ENCODE measurements around the gene PSORS1C2.
A peak's percentile ranks its signal among the peaks of the same experiment; 100 is the strongest.

PSORS1C2 gene

GRCh38 chr6:31135710-31136109 is 3.2 kb downstream of the PSORS1C2 start:
- DNase-seq: no peak

GRCh38 chr6:31132806-31133205 is 6.1 kb downstream of the PSORS1C2 start:
- no peak for DNase-seq

GRCh38 chr6:31131595-31131994 is 7.3 kb downstream of the PSORS1C2 start:
- DNase-seq: no peak

- no peak for DNase-seq
Observed at GRCh38 chr6:31130751-31131150, 8.1 kb downstream of the PSORS1C2 start.

- no peak for DNase-seq
Observed at GRCh38 chr6:31129130-31129529, 9.7 kb downstream of the PSORS1C2 start.

- peak; percentile 65 for DNase-seq
Observed at GRCh38 chr6:31128093-31128676, 10.7 kb downstream of the PSORS1C2 start.

GRCh38 chr6:31126396-31127175 is 12.3 kb downstream of the PSORS1C2 start:
- DNase-seq: no peak

GRCh38 chr6:31125586-31126363 is 13.1 kb downstream of the PSORS1C2 start:
- DNase-seq: no peak

- DNase-seq: no peak
Observed at GRCh38 chr6:31125162-31125561, 13.7 kb downstream of the PSORS1C2 start.

GRCh38 chr6:31122791-31123706 is 15.8 kb downstream of the PSORS1C2 start:
- DNase-seq: no peak

- DNase-seq: no peak
Observed at GRCh38 chr6:31121131-31121790, 17.6 kb downstream of the PSORS1C2 start.

- DNase-seq: no peak
Observed at GRCh38 chr6:31120151-31120915, 18.5 kb downstream of the PSORS1C2 start, which contains the start of gene CDSN. CDSN (minus strand) TSS chr6:31120446; CDS start chr6:31120419, 27 bp downstream.

- no peak for DNase-seq
Observed at GRCh38 chr6:31118178-31118577, 20.7 kb downstream of the PSORS1C2 start.

GRCh38 chr6:31116661-31117385 is 22.0 kb downstream of the PSORS1C2 start:
- no peak for DNase-seq

- no peak for DNase-seq
Observed at GRCh38 chr6:31115941-31116560, 22.8 kb downstream of the PSORS1C2 start.

- no peak for DNase-seq
Observed at GRCh38 chr6:31114970-31115849, 23.7 kb downstream of the PSORS1C2 start.

- DNase-seq: no peak
Observed at GRCh38 chr6:31114541-31114878, 24.4 kb downstream of the PSORS1C2 start, which contains the start of gene PSORS1C1. PSORS1C1 (plus strand) TSS chr6:31114800; CDS start chr6:31129633, 14,833 bp downstream.

GRCh38 chr6:31113861-31114540 is 24.9 kb downstream of the PSORS1C2 start:
- no peak for DNase-seq
